T-helper 22 cell (primary cell): ENCODE measurements around the gene TAS1R2.

ENCODE experiments used
- DNase-seq: peaks from one replicate; pipeline ENCODE4 v3.0.0-alpha.2; 2020; ENCODE audit warnings: low read depth

The TAS1R2 gene

GRCh38 chr1:18799454-18799853 is 60.0 kb downstream of the TAS1R2 start:
- DNase-seq: no peak

GRCh38 chr1:18798946-18799345 is 60.5 kb downstream of the TAS1R2 start:
- no peak for DNase-seq

DNA sequence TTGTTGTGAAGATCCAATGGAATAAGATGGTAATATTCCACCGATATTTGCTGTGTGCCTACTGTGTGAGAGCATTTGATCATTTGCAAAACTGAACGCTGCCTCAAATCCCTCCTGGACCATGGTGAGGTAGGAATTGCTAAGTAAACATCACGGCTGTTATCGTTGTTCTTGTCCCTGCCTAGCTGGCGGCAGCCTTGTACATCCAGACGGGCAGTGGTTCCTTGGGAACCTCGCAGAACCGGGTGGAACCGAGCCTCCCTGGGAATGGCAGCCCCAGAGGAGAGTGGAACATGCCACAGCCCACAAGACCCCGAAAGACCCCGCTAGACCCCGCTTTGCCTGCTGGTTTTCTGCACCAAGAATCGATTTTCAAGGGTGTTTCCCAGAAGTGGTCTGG is 60.9 kb downstream of the TAS1R2 start:
- no peak for DNase-seq

DNA sequence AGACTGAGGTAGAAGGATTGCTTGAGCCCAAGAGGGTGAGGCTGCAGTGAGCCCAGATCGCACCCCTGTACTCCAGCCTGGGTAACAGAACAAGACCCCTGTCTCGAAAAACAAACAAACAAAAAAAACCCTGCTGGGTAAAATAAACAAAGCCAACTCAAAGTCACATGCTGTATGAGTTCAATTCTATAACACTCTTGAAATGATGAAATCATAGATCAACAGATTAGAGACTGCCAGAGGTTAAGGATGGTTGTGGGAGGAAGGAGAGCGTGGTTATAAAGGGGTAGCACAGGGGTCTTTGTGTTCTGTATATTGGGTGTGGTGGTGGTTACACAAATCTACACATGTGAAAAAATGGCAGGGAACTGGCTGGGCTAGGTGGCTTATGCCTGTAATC is 62.5 kb downstream of the TAS1R2 start:
- no peak for DNase-seq

DNA sequence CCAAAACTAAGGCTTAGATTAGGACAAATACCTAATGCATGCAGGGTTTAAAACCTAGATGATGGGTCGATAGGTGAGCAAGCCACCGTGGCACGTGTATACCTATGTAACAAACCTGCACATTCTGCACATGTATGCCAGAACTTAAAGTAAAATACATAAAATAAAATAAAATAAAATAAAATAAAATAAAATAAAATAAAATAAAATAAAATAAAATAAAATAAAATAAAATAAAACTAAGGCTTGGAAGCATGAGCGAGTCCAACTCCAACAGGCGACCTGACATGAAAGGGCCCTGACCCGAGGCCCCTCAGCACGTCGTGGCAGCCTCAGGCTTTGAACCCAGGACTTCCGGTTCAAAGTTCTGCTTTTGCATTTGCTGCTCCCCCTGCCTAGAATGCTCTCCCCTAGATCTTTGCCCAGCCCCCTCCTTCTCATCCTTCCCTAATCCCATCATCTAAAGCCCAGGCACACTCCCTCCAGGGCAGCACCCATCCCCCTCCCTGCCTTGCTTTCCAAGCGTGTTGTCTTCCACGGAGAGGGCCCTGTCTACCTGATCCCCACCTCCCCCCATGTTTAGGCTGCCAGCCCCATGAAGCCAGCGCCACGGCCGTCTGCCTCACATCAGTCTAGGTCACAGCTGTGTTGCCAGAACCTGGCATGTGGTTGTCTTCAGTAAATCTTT is 64.3 kb downstream of the TAS1R2 start:
- no peak for DNase-seq

GRCh38 chr1:18794561-18794960 is 64.9 kb downstream of the TAS1R2 start:
- DNase-seq: no peak

- DNase-seq: no peak
These were observed 65.4 kb downstream of the TAS1R2 start for GRCh38 chr1:18794051-18794450.

DNA sequence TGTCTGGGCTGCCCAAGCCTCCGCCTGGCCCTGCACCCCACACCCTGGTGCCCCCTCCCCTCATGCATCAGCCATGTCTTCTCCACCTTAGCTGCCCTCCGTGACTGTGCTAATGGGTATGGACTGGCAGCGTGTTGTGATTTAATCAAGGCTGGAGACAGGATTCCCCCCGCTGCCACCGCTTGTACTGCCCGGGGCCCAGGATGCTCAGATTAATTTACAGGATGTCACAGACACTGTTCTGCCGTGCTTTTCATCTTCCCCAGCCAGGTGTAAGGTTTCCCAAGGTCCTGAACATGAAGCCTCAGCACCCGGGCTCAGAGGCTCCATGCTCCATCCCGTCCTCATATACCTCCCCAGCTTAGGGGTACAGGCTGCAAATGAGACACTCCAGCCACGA is 66.3 kb downstream of the TAS1R2 start:
- no peak for DNase-seq

DNA sequence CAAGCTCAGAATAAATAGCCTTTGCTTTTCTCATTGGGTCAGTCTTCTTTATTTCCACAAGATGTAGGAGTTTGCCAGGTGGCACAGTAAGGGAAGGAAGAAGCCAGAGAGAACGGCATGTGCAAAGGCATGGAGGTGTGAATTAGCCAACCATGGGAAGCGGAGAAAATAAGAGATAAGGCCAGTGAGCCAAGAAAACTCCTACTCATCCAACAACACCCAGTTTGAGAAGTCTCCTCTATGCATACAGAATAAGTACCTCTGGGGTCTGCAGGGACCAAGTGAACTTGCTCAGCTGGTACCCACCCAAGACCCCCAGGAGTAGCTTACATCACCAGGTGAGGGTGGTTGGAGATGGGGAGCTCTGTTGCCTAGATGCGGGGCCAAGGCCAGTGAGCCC is 66.7 kb downstream of the TAS1R2 start:
- no peak for DNase-seq
